ENCODE data around the gene SMAD3.

- TF ChIP-seq, protein P1, sequence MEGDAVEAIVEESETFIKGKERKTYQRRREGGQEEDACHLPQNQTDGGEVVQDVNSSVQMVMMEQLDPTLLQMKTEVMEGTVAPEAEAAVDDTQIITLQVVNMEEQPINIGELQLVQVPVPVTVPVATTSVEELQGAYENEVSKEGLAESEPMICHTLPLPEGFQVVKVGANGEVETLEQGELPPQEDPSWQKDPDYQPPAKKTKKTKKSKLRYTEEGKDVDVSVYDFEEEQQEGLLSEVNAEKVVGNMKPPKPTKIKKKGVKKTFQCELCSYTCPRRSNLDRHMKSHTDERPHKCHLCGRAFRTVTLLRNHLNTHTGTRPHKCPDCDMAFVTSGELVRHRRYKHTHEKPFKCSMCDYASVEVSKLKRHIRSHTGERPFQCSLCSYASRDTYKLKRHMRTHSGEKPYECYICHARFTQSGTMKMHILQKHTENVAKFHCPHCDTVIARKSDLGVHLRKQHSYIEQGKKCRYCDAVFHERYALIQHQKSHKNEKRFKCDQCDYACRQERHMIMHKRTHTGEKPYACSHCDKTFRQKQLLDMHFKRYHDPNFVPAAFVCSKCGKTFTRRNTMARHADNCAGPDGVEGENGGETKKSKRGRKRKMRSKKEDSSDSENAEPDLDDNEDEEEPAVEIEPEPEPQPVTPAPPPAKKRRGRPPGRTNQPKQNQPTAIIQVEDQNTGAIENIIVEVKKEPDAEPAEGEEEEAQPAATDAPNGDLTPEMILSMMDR (conservative IDR thresholded peaks at IDR 0.05) = no peak
- TF ChIP-seq ZFX (IDR thresholded peaks at IDR 0.05) = no peak
Measured at GRCh38 chr15:67107014-67107812, 41.8 kb downstream of the SMAD3 start.

All from C4-2B (cell line).